PC-9 (cell line): ENCODE data around the gene NLN. TPM values are rescaled to one million over a fixed set of nuclear protein-coding genes. Genes with fewer than 3 reads are reported as not detected.

Experiments
- BruUV-seq: library from RNA; stranded (reverse); fragments of 400-500 nt; replicated peaks from 2 replicates; lab custom pipeline; 2021; lab: Mats Ljungman, UMichigan
- CTCF ChIA-PET: fragments of 300-600 bp; sonication (Branson Sonifier 250); formaldehyde crosslinking; loops from one replicate; lab custom pipeline; 2022; ENCODE audit warnings: antibody characterized with exemption; lab: Charles Lee
- POLR2A ChIA-PET: fragments of 300-600 bp; sonication (Branson Sonifier 250); formaldehyde crosslinking; loops from one replicate; lab custom pipeline; 2022; ENCODE audit warnings: antibody characterized with exemption; ENCODE audit not compliant: unreplicated experiment; lab: Charles Lee
- DNase-seq, 2 experiments: peaks; one replicate each; pipeline versions ENCODE4 v3.0.0 to v3.0.0-alpha.2; 2015 to 2022; ENCODE audit warnings: mixed read lengths in 1 of 2
- H2AFZ ChIP-seq: fragments of 200-600 bp; sonication (generic); 2 replicates; pipeline ENCODE4 v1.8.1; 2017; ENCODE audit warnings: antibody characterized with exemption
- H3F3A ChIP-seq: fragments of 200-600 bp; sonication (generic); 2 replicates; pipeline ENCODE4 v1.8.1; 2017; ENCODE audit warnings: antibody characterized with exemption, mild to moderate bottlenecking, low read depth; ENCODE audit not compliant: insufficient read depth
- H3K27ac ChIP-seq: fragments of 200-600 bp; sonication (generic); 2 replicates; pipeline ENCODE4 v1.6.1; 2016; ENCODE audit warnings: mixed run types
- H3K27me3 ChIP-seq: fragments of 200-600 bp; sonication (generic); 2 replicates; pipeline ENCODE4 v1.6.1; 2016; ENCODE audit warnings: low read depth, mixed run types; ENCODE audit not compliant: insufficient read depth
- H3K36me3 ChIP-seq: fragments of 200-600 bp; sonication (generic); 2 replicates; pipeline ENCODE4 v1.6.1; 2016; ENCODE audit warnings: low read depth, mixed run types
- H3K4me1 ChIP-seq: fragments of 200-600 bp; sonication (generic); replicated peaks from 2 replicates; pipeline ENCODE4 v1.6.1; 2016; ENCODE audit warnings: mixed run types; ENCODE audit not compliant: insufficient read depth
- H3K4me2 ChIP-seq: fragments of 200-600 bp; sonication (generic); 2 replicates; pipeline ENCODE4 v1.6.1; 2017; ENCODE audit warnings: mixed run types
- H3K4me3 ChIP-seq: fragments of 200-600 bp; sonication (generic); 2 replicates; pipeline ENCODE4 v1.6.1; 2016; ENCODE audit warnings: mixed run types
- H3K79me2 ChIP-seq: fragments of 200-600 bp; sonication (generic); 2 replicates; pipeline ENCODE4 v1.6.1; 2017; ENCODE audit warnings: low read depth, mixed run types
- H3K9me2 ChIP-seq: fragments of 200-600 bp; sonication (generic); 2 replicates; pipeline ENCODE4 v1.8.1; 2017; ENCODE audit warnings: mild to moderate bottlenecking; ENCODE audit not compliant: insufficient read depth
- H3K9me3 ChIP-seq: fragments of 200-600 bp; sonication (generic); 2 replicates; pipeline ENCODE4 v1.8.1; 2016; ENCODE audit warnings: low read depth; ENCODE audit not compliant: insufficient read depth
- H4K20me1 ChIP-seq: fragments of 200-600 bp; sonication (generic); 2 replicates; pipeline ENCODE4 v1.8.1; 2017; ENCODE audit not compliant: insufficient read depth
- CTCF ChIP-seq: fragments of 200-600 bp; sonication (generic); conservative IDR thresholded peaks from 2 replicates; pipeline ENCODE4 v1.6.1; 2017; ENCODE audit warnings: mixed run types, antibody characterized with exemption, mild to moderate bottlenecking, moderate library complexity
- EZH2 ChIP-seq: fragments of 200-600 bp; sonication (generic); IDR thresholded peaks from 2 replicates; pipeline ENCODE4 v1.8.0; 2017; ENCODE audit warnings: antibody characterized with exemption, low read depth
- intact Hi-C: fragments of 100-400 bp; cut with micrococcal nuclease; formaldehyde crosslinking; loops from one replicate; pipeline ENCODE4 v1.10.0; 2022; ENCODE audit not compliant: unreplicated experiment
- total RNA-seq: library from RNA; stranded (reverse); gene quantifications from 2 replicates; pipeline ENCODE4 v1.2.3, GENCODE V29; 2021

The NLN gene
- total RNA-seq, 1 experiment from 2014 or later, result 56.7 TPM

- Histone ChIP-seq H4K20me1 (no peaks in the 10 kb centered on the region), H3K27ac (no peak overlapping the region), H3K9me3 (no peaks in the 10 kb centered on the region), H2AFZ (no peak overlapping the region), H3K79me2 (no peaks in the 10 kb centered on the region), H3K4me3 (no peak overlapping the region), H3K4me1 (no peaks in the 10 kb centered on the region), H3K36me3 (no peaks in the 10 kb centered on the region), H3F3A (no peaks in the 10 kb centered on the region), H3K4me2 (no peak overlapping the region), H3K9me2 (no peaks in the 10 kb centered on the region), H3K27me3 (no peaks in the 10 kb centered on the region)
- TF ChIP-seq CTCF (no peak), EZH2 (no peak)
- intact Hi-C loops, result no loop called here
- ChIA-PET POLR2A (no interaction called here), CTCF (no interaction called here)
- no peak for DNase-seq
- no TSS peak for BruUV-seq
Observed at GRCh38 chr5:65682148-65682547, 39.9 kb upstream of the NLN start.

- Histone ChIP-seq H2AFZ (no peak overlapping the region), H3F3A (no peaks in the 10 kb centered on the region), H3K4me2 (no peak overlapping the region), H3K9me3 (no peaks in the 10 kb centered on the region), H3K79me2 (no peaks in the 10 kb centered on the region), H3K27ac (no peak overlapping the region), H4K20me1 (no peaks in the 10 kb centered on the region), H3K4me3 (no peak overlapping the region), H3K9me2 (no peaks in the 10 kb centered on the region), H3K36me3 (no peaks in the 10 kb centered on the region), H3K27me3 (no peaks in the 10 kb centered on the region), H3K4me1 (no peaks in the 10 kb centered on the region)
- ChIA-PET CTCF (no interaction called here), POLR2A (no interaction called here)
- DNase-seq, result no peak
- no TSS peak for BruUV-seq
- TF ChIP-seq CTCF (no peak), EZH2 (no peak)
- intact Hi-C loops, result no loop called here
Observed at GRCh38 chr5:65693121-65693520, 28.9 kb upstream of the NLN start.

GRCh38 chr5:65695162-65695755 is 26.7 kb upstream of the NLN start:
- no peaks in the 10 kb centered on the region for H3K79me2 ChIP-seq
- ChIA-PET POLR2A (no interaction called here), CTCF (no interaction called here)
- no peak overlapping the region for H3K4me2 ChIP-seq
- no peaks in the 10 kb centered on the region for H3F3A ChIP-seq
- TF ChIP-seq EZH2 (no peak), CTCF (no peak)
- no peaks in the 10 kb centered on the region for H3K9me3 ChIP-seq
- no TSS peak for BruUV-seq
- no peaks in the 10 kb centered on the region for H3K27me3 ChIP-seq
- no peaks in the 10 kb centered on the region for H3K36me3 ChIP-seq
- DNase-seq, result no peak
- no peaks in the 10 kb centered on the region for H3K4me1 ChIP-seq
- H2AFZ ChIP-seq, result no peak overlapping the region
- intact Hi-C loops, result no loop called here
- H3K27ac ChIP-seq, result no peak overlapping the region
- no peak overlapping the region for H3K4me3 ChIP-seq
- no peaks in the 10 kb centered on the region for H4K20me1 ChIP-seq
- H3K9me2 ChIP-seq, result no peaks in the 10 kb centered on the region
